Fibroblast of mammary gland (primary cell): Measurements from ENCODE around the gene MOB3A.
"Not testable (repeated sequence)": the region's sequence is repeated elsewhere in the genome, so short reads cannot be mapped to it uniquely, and the experiment has no call there.

Source experiments
- DNase-seq: peaks from one replicate; pipeline ENCODE4 v3.0.0-alpha.2; 2010; ENCODE audit warnings: low read depth
- H3K4me3 ChIP-seq: 2 replicates; pipeline ENCODE4 v1.5.1; 2011; ENCODE audit warnings: low read depth, mild to moderate bottlenecking, low read length, moderate library complexity; ENCODE audit not compliant: control insufficient read depth
- TF ChIP-seq, protein P1 (sequence below): conservative IDR thresholded peaks from 2 replicates; pipeline ENCODE4 v1.5.1; 2011; ENCODE audit warnings: low read depth, low read length, inconsistent platforms; ENCODE audit not compliant: control insufficient read depth, insufficient read depth

MOB3A gene

DNA sequence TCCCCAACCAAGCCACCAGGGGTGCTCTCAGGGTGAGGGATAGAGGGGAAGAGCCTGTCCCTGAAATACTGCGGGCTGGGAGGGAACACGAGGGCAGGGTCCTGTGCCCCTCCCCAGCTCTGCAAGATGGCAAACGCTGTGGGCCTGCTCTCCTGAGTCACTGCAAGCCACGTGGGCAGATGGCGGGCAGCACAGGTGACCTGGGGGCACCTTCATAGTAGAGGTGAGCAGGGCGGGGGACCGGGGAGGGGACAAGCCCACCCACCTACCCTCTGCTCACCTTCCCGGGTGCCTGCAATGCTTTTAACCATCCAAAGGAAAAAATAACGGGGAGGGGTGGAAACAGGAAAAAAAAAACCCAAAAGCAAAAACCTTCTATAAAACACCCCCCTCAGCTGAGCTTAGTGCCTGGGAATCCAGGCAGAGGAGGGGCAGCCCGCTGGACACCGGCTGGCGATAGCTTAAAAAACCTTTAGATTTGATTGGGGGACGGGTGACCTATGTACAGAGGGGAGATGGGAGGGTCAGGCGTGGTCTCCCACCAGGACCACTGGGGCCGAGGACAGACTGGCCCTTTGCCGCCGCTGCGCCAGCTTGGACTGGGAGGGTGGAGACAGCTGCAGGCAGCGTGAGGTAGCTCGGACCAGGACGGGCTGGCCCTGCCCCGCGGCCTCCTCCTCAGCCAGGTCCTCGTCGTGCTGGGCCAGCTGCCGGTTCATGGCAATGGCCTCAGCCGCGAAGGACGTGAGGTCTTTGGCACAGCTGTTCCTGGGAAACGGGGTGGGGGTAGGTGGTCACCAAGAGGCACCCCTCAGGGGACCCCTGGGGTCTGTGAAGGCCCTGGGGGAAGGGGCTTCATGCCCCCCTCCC lies 56.8 kb downstream of the MOB3A start:
- TF ChIP-seq, protein P1, sequence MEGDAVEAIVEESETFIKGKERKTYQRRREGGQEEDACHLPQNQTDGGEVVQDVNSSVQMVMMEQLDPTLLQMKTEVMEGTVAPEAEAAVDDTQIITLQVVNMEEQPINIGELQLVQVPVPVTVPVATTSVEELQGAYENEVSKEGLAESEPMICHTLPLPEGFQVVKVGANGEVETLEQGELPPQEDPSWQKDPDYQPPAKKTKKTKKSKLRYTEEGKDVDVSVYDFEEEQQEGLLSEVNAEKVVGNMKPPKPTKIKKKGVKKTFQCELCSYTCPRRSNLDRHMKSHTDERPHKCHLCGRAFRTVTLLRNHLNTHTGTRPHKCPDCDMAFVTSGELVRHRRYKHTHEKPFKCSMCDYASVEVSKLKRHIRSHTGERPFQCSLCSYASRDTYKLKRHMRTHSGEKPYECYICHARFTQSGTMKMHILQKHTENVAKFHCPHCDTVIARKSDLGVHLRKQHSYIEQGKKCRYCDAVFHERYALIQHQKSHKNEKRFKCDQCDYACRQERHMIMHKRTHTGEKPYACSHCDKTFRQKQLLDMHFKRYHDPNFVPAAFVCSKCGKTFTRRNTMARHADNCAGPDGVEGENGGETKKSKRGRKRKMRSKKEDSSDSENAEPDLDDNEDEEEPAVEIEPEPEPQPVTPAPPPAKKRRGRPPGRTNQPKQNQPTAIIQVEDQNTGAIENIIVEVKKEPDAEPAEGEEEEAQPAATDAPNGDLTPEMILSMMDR = no peak
- H3K4me3 ChIP-seq = no peak overlapping the region
- DNase-seq = no peak

DNA sequence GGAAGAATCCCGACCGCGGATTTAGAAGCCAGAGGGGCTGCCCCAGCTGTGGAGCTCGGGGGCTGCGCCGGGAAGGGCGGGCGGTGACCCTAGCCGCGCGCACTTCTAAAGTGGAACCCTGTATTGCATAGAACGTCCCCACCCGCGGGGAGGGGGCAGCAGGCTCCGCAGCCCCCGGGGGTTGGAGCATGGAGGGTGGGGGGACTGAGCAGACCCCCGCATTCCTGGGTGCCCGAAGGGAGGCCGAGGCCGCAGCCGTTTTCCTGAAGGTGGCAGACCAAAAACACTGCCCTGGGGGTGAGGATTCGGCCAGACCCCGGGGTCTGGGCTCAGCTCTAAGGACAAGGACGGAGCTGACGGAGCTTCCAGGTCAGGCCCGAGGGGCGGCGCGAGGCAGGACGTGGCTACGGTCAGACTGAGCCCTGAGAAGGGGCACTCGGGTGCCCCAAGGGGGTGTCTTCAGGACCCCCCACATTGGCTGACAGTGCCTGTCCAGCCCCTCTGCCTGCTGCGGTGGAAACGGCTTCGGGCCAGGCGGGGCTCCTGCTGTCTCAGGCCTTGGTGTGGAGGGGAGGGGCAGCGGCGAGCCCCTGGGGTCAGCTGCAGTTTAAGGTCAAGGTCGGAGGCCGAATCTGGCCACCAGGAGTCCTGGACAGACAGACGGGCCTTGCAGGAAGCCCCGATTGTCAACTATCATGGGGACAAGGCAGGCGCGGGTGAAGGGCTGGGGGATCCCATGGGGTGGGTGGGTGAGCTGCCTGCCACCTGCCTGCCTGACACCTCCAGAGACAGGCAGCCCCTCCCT lies 57.6 kb downstream of the MOB3A start:
- H3K4me3 ChIP-seq = no peak overlapping the region
- TF ChIP-seq, protein P1 = no peak
- DNase-seq = no peak

GRCh38 chr19:2037651-2038255 lies 58.4 kb downstream of the MOB3A start:
- no peak overlapping the region for H3K4me3 ChIP-seq
- no peak for DNase-seq
- TF ChIP-seq, protein P1 = no peak

GRCh38 chr19:2036424-2036823 lies 59.7 kb downstream of the MOB3A start:
- TF ChIP-seq, protein P1 = no peak
- H3K4me3 ChIP-seq = no peak overlapping the region
- DNase-seq = no peak

DNA sequence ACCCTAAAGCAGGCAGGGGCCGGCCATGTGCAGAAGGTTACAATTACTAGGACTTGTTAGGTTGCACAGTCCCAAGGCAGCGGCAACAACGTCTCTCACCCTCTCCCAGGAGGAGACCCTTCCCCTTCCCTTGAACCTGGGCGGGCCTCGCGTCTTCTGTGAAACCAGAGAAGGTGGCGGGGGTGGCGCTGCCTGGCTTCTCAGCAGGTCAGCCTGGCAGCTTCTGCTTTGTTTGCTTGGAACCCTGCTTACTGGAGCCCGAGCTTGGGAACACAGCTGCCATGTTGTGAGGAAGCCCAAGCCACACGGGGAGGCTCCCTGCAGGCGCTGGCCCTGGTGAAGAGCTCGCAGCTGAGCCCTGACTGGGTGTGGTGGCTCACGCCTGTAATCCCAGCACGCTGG lies 60.5 kb downstream of the MOB3A start:
- TF ChIP-seq, protein P1 = no peak
- H3K4me3 ChIP-seq = no peak overlapping the region
- DNase-seq = no peak

- TF ChIP-seq, protein P1 = no peak
- DNase-seq = peak; percentile 41
- H3K4me3 ChIP-seq = no peak overlapping the region
Measured at GRCh38 chr19:2034729-2035589, 61.2 kb downstream of the MOB3A start.

DNA sequence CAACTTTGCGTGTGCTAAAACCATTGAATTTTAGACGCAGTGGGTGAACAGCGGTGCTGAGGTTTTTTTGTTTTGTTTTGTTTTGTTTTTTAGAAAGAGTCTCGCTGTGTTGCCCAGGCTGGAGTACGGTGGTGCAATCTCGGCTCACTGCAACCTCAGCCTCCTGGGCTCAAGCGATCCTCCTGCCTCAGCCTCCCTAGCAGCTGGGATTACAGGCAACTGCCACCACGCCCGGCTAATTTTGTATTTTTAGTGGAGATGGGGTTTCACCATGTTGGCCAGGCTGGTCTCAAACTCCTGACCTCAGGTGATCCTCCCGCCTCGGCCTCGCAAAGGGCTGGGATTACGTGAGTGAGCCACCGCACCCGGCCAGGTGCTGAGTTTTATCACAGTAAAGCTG lies 61.9 kb downstream of the MOB3A start:
- not testable (repeated sequence) for H3K4me3 ChIP-seq, DNase-seq
